H1 (cell line): Measurements from ENCODE around the gene AGBL1.
A peak's percentile ranks its signal among the peaks of the same experiment; 100 is the strongest.

Experiments used
- CTCF ChIP-seq, 3 experiments: IDR thresholded peaks; 1 replicate in 2 of 3; 2 replicates in 1 of 3; pipeline versions ENCODE4 v1.5.1 to v1.6.1; 2011; ENCODE audit warnings: low read length in 3 of 3, mild to moderate bottlenecking in 3 of 3, inconsistent platforms in 2 of 3, low read depth in 1 of 3, moderate library complexity in 1 of 3; ENCODE audit not compliant: insufficient read depth in 1 of 3; ENCODE audit errors: control extremely low read depth in 1 of 3
- EGR1 ChIP-seq: IDR thresholded peaks from 2 replicates; pipeline ENCODE4 v1.6.1; 2011; ENCODE audit warnings: low read depth, low read length, borderline replicate concordance
- JUND ChIP-seq: IDR thresholded peaks from 2 replicates; pipeline ENCODE4 v1.6.1; 2011; ENCODE audit warnings: mild to moderate bottlenecking, improper control_type of control experiment, low read length
- PHF8 ChIP-seq: fragments of 200-600 bp; sonication (generic); conservative IDR thresholded peaks from 2 replicates; pipeline ENCODE4 v1.7.1; 2012; ENCODE audit warnings: low read depth, mild to moderate bottlenecking, inconsistent platforms, low read length, moderate library complexity
- POLR2A ChIP-seq, 2 experiments: IDR thresholded peaks; 1 replicate in 1 of 2; 2 replicates in 1 of 2; pipeline ENCODE4 v1.6.1; 2011; ENCODE audit warnings: low read depth in 2 of 2, low read length in 2 of 2, mild to moderate bottlenecking in 2 of 2; ENCODE audit errors: control extremely low read depth in 1 of 2
- POU5F1 ChIP-seq: IDR thresholded peaks from 2 replicates; pipeline ENCODE4 v1.6.1; 2011; ENCODE audit warnings: low read depth, mild to moderate bottlenecking, low read length, moderate library complexity
- USF2 ChIP-seq: IDR thresholded peaks from 2 replicates; pipeline ENCODE4 v1.6.1; 2011; ENCODE audit warnings: low read length, improper control_type of control experiment
- ZNF274 ChIP-seq: IDR thresholded peaks from 2 replicates; pipeline ENCODE4 v1.7.0; 2012; ENCODE audit warnings: low read length, borderline replicate concordance; ENCODE audit errors: extremely low read depth

- TF ChIP-seq USF2: no peak
- no peak for TF ChIP-seq POU5F1
- TF ChIP-seq EGR1: no peak
- peak; percentile 85 to 92 (median 90) for TF ChIP-seq CTCF (IDR thresholded peaks at IDR 0.05; ENCODE audit: control extremely low read depth in 1 of 3, insufficient read depth in 1 of 3, low read depth in 1 of 3, low read length in 3 of 3)
- no peak for TF ChIP-seq ZNF274
- no peak for TF ChIP-seq PHF8
- no peak for TF ChIP-seq POLR2A (IDR thresholded peaks at IDR 0.05; ENCODE audit: control extremely low read depth in 1 of 2, low read depth in 2 of 2, low read length in 2 of 2)
- no peak for TF ChIP-seq JUND
These were observed 663.7 kb downstream of the AGBL1 start for GRCh38 chr15:86743283-86743903.
